Colonic mucosa (tissue), 4 donors: ENCODE data around the gene TCF7L2. TPM values are rescaled to one million over a fixed set of nuclear protein-coding genes. Genes with fewer than 3 reads are reported as not detected.

ENCODE experiments used
- DNase-seq: peaks from one replicate; pipeline ENCODE4 v3.0.0-alpha.2; 2020
- H3K27ac ChIP-seq: fragments of 200-600 bp; one replicate; pipeline ENCODE4 v1.8.0; 2021
- H3K27me3 ChIP-seq: fragments of 200-600 bp; one replicate; pipeline ENCODE4 v1.8.0; 2021
- H3K36me3 ChIP-seq: fragments of 200-600 bp; one replicate; pipeline ENCODE4 v1.8.0; 2021
- H3K4me1 ChIP-seq: fragments of 200-600 bp; one replicate; pipeline ENCODE4 v1.8.0; 2021; ENCODE audit warnings: mild to moderate bottlenecking
- H3K4me3 ChIP-seq: fragments of 200-600 bp; one replicate; pipeline ENCODE4 v1.8.0; 2021
- H3K9ac ChIP-seq, 2 donors: one replicate each; pipeline ENCODE4 v1.7.0; 2013; ENCODE audit warnings: control low read depth in 2 of 2, low read depth in 2 of 2, low read length in 2 of 2
- H3K9me3 ChIP-seq: fragments of 200-600 bp; one replicate; pipeline ENCODE4 v1.8.0; 2021
- CTCF ChIP-seq: fragments of 200-600 bp; IDR thresholded peaks from one replicate; pipeline ENCODE4 v1.8.0; 2022; ENCODE audit warnings: antibody characterized with exemption, mild to moderate bottlenecking
- intact Hi-C: fragments of 100-400 bp; cut with DNase I; formaldehyde crosslinking; loops from one replicate; pipeline ENCODE4 v1.14.1; 2022
- total RNA-seq, 2 donors: library from RNA; stranded (reverse); fragmentation: NEBNext Ultra II Directional in 1 of 2; extraction: Animal tissue kit (Norgen Biotek cat#: 25700) in 1 of 2; gene quantifications; one replicate each; pipeline ENCODE4 v1.2.1, GENCODE V29; 2021
- donor health status: healthy.
- donor health status: DM: no; HTN: no; CAD: no.
- donor health status: DM: no; HTN: no; CAD: no.

TCF7L2 gene
- total RNA-seq, 2 donors from 2014 or later, result 65.1 to 98.9 TPM

GRCh38 chr10:113041324-113041723, 91.3 kb downstream of the TCF7L2 start:
- intact Hi-C loops, result no loop called here
- Histone ChIP-seq H3K9ac (no peak overlapping the region), H3K27ac (no peak overlapping the region), H3K36me3 (no peaks in the 10 kb centered on the region), H3K27me3 (no peaks in the 10 kb centered on the region), H3K9me3 (no peaks in the 10 kb centered on the region), H3K4me1 (no peaks in the 10 kb centered on the region), H3K4me3 (no peak overlapping the region)
- no peak for TF ChIP-seq CTCF
- no peak for DNase-seq

GRCh38 chr10:113041841-113042750, 92.0 kb downstream of the TCF7L2 start:
- Histone ChIP-seq H3K27ac (no peak overlapping the region), H3K4me3 (no peak overlapping the region), H3K36me3 (no peaks in the 10 kb centered on the region), H3K27me3 (no peaks in the 10 kb centered on the region), H3K9ac (no peak overlapping the region), H3K9me3 (no peaks in the 10 kb centered on the region), H3K4me1 (no peaks in the 10 kb centered on the region)
- TF ChIP-seq CTCF, result no peak
- intact Hi-C loops, result no loop called here
- DNase-seq, result no peak

GRCh38 chr10:113042868-113043267, 92.8 kb downstream of the TCF7L2 start:
- no peaks in the 10 kb centered on the region for H3K4me1 ChIP-seq
- no peak overlapping the region for H3K4me3 ChIP-seq
- H3K9ac ChIP-seq, result no peak overlapping the region
- H3K27me3 ChIP-seq, result no peaks in the 10 kb centered on the region
- no peak for DNase-seq
- H3K36me3 ChIP-seq, result no peaks in the 10 kb centered on the region
- intact Hi-C loops, result no loop called here
- no peak for TF ChIP-seq CTCF
- no peak overlapping the region for H3K27ac ChIP-seq
- no peaks in the 10 kb centered on the region for H3K9me3 ChIP-seq

GRCh38 chr10:113044016-113044755, 94.1 kb downstream of the TCF7L2 start:
- Histone ChIP-seq H3K36me3 (no peaks in the 10 kb centered on the region), H3K4me1 (no peaks in the 10 kb centered on the region), H3K27ac (no peak overlapping the region), H3K9ac (no peak overlapping the region), H3K9me3 (no peaks in the 10 kb centered on the region), H3K4me3 (no peak overlapping the region), H3K27me3 (no peaks in the 10 kb centered on the region)
- intact Hi-C loops, result no loop called here
- TF ChIP-seq CTCF, result no peak
- DNase-seq, result no peak

GRCh38 chr10:113045147-113046055, 95.4 kb downstream of the TCF7L2 start:
- Histone ChIP-seq H3K27ac (no peak overlapping the region), H3K4me3 (no peak overlapping the region), H3K36me3 (no peaks in the 10 kb centered on the region), H3K27me3 (no peaks in the 10 kb centered on the region), H3K4me1 (no peaks in the 10 kb centered on the region), H3K9ac (no peak overlapping the region), H3K9me3 (no peaks in the 10 kb centered on the region)
- intact Hi-C loops, result no loop called here
- TF ChIP-seq CTCF, result no peak
- DNase-seq, result no peak
